Endometrium (tissue), 2 donors: ENCODE data around the gene TMEM87B.

Experiments
- FAIRE-seq: peaks from 2 replicates; lab custom pipeline; 2012; peaks lifted over from hg19 to GRCh38; lab: Jason Lieb, UNC
- donor health status: control.
- donor health status: control.

Gene TMEM87B

DNA sequence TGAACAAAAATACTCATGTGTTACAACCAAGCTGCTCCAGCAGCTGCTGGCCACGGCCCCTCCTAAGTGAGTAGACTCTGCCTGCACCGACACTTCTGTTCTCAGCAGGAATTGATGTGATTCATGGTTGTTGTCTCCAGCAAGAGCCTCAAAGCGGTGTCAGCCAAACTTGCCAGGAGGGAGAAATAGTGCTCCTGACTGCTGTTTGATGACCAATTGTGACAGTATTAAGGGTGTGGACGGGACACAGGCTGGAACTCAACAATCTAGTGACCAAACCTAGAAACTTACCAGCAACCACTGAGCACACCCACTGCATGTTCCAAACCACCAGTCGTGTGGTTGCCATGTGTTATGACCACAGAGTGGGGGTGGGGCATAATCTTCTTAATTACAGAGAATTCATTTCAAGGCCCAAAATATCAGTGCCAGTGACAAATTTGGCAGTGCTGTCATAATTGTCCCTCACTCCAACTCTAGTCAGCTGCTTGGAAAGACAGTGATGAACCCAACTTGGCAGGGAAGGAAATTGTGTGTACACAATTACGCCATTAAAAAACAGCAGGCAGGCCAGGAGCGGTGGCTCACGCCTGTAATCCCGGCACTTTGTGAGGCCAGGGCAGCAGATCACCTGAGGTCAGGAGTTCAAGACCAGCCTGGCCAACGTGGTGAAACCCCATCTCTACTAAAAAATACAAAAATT lies 113.5 kb downstream of the TMEM87B start:
- no peak for FAIRE-seq
